KOPT-K1 (cell line): ENCODE results near the gene PRDM11.

Experiments
- H3K27ac ChIP-seq: fragments of 200-600 bp; sonication (generic); 2 replicates; pipeline ENCODE4 v1.5.1; 2016; ENCODE audit warnings: antibody characterized with exemption, mild to moderate bottlenecking, low read depth, low read length; ENCODE audit not compliant: poor library complexity, severe bottlenecking
- H3K36me3 ChIP-seq: fragments of 200-600 bp; sonication (generic); 2 replicates; pipeline ENCODE4 v1.5.1; 2017; ENCODE audit warnings: antibody characterized with exemption, mild to moderate bottlenecking, low read length, moderate library complexity; ENCODE audit not compliant: insufficient read depth
- H3K9me3 ChIP-seq: fragments of 200-600 bp; sonication (generic); 2 replicates; pipeline ENCODE4 v1.5.1; 2017; ENCODE audit warnings: antibody characterized with exemption, low read length, mild to moderate bottlenecking; ENCODE audit not compliant: insufficient read depth, poor library complexity, severe bottlenecking

PRDM11 gene

DNA sequence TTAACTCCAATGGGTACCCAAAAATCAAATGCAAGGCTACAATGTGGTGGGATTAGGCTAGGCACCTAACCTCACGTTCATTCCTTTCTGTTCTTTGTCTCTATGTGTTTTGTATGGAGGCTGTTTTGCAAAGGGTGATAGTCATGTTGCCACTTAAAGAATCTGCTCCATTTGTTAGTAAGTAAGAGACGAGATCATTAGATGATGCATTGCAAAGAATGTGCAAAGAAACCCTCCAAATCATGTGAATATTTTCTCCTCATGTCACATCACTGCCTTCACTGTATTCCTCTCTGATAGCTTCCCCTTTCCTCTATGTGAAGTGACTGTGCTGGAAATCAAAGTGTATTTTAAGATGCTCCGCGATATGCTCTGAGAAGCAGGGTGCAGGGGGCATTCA, 127.8 kb downstream of the PRDM11 start:
- peaks cover under 1% of the 10 kb centered on the region for H3K9me3 ChIP-seq
- no peak overlapping the region for H3K27ac ChIP-seq
- no peaks in the 10 kb centered on the region for H3K36me3 ChIP-seq

DNA sequence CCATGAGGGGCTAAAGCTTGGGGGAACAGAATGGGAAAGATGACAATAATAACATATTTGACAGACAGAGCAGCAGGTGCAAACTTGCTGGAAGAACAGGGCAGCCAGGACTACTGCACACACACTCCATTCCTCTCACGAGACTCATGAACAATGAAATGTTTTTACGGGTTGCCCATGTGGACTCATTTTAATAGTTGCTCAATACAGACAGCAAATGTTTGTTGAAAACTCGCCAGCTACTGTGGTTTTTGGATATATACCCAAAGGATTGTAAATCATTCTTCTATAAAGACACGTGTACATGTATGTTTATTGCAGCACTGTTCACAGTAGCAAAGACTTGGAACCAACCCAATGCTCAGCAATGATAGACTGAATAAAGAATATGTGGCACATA, 129.4 kb downstream of the PRDM11 start:
- no peaks in the 10 kb centered on the region for H3K36me3 ChIP-seq
- H3K27ac ChIP-seq, result no peak overlapping the region
- H3K9me3 ChIP-seq, result peaks cover 11% of the 10 kb centered on the region

DNA sequence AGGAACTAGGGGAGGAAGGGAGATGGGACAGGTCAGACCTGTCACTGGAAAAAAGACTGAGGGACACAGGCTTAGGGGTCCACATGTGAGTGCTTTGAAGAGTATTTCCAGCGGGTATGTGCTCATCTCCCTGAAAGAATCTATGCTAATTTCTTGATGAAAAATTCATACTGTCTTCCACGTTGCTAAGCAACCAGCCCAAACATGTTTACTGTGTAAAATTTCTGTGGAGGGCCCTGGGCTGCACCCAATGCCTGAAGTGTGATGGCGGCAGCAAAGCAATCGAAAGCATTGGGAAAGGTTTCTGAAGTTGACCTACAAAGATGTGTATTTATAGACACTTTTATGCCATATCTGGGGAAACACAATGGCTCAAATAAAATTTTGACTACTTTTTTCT, 132.3 kb downstream of the PRDM11 start:
- no peak overlapping the region for H3K27ac ChIP-seq
- no peaks in the 10 kb centered on the region for H3K36me3 ChIP-seq
- H3K9me3 ChIP-seq, result peaks cover 11% of the 10 kb centered on the region

DNA sequence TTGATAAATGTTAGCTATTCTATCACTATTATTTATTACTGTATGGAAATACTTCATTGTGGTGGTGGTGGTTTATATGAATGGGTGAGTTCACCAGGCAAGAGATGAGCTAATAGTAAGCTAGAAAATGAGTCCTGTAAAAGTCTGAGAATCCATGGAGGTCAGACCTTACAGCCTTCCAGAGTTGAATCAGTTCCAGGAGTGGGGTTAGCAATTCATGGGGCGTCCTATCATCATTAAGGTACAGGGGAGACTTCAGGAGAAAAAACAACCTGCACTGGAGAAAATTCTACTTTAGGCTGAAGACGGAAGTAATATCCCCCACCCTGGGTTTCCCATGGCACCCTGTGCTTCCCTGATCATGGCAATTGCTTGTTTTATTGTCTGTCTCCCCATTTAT, 133.2 kb downstream of the PRDM11 start:
- Histone ChIP-seq H3K27ac (no peak overlapping the region), H3K9me3 (peaks cover 11% of the 10 kb centered on the region), H3K36me3 (no peaks in the 10 kb centered on the region)

DNA sequence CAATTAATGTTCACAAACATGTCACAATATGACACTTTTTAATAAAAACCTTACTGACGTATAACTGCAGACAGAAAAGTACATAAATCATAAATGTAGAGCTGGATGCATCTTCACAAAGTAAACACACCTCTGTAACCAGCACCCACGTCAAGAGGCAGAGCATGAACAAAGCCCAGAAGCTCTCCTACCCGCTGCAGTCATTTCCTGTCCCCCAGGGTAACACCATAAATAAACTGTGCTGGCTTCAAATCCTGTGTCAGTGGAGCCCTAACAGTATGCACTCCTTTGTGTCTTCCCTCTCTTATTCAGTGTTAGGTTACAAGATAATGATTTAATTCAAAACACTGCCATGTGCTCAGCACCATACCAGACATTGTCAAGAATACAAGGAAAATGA, 134.0 kb downstream of the PRDM11 start:
- Histone ChIP-seq H3K27ac (no peak overlapping the region), H3K9me3 (peaks cover 11% of the 10 kb centered on the region), H3K36me3 (no peaks in the 10 kb centered on the region)

GRCh38 chr11:45282081-45282480, 135.6 kb downstream of the PRDM11 start:
- Histone ChIP-seq H3K9me3 (peaks cover 12% of the 10 kb centered on the region), H3K27ac (no peak overlapping the region), H3K36me3 (no peaks in the 10 kb centered on the region)
